NCI-H2029 treated with DMSO at 0.1 percent for 48 hours (cell line): ENCODE measurements around the gene HES1.
"Not testable (repeated sequence)": the region's sequence is repeated elsewhere in the genome, so short reads cannot be mapped to it uniquely, and the experiment has no call there.

Experiments
- DNase-seq: peaks from one replicate; lab custom pipeline; 2025; lab: John Stamatoyannopoulos, UW

The HES1 gene

DNA sequence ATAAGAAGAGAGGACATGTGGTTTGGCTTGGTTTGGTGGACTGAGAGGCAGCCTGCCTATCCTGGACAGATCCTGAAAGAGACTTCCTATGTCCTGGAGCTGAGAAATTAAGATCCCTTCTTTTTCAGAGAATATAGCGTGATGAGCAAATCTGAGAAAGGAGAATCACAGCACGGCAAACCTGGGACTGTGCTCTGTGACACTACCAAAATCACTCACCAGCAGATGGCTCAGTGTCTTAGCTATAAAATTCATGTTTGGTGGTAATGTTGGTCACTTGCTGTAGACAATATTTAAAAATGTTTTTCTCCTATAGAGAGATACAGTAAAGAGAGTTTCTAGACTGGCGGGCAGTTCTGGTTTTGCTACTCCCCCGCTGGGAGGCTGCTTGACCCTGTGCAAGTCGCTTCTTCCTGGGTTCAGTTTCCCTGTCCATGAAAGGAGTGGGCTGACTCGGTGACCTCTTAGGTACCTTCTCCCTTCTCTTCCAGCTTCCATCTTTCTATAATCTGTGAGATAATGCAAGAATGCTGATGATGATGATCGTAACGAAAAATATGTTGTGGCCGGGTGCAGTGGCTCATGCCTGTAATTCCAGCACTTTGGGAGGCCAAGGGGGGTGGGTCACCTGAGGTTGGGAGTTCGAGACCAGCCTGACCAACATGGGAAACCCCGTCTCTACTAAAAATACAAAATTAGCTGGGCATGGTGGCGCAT lies 7.6 kb upstream of the HES1 start:
- DNase-seq: no peak

DNA sequence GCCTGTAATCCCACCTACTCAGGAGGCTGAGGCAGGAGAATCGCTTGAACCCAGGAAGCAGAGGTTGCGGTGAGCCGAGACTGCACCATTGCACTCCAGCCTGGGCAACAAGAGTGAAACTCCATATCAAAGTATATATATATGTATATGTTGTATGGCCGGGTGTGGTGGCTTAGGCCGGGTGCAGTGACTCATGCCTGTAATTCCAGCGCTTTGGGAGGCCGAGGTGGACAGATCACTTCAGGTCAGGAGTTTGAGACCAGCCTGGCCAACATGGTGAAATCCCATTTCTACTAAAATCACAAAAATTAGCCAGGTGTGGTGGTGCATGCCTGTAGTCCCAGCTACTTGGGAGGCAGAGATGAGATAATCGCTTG lies 7.0 kb upstream of the HES1 start:
- DNase-seq: not testable (repeated sequence)

DNA sequence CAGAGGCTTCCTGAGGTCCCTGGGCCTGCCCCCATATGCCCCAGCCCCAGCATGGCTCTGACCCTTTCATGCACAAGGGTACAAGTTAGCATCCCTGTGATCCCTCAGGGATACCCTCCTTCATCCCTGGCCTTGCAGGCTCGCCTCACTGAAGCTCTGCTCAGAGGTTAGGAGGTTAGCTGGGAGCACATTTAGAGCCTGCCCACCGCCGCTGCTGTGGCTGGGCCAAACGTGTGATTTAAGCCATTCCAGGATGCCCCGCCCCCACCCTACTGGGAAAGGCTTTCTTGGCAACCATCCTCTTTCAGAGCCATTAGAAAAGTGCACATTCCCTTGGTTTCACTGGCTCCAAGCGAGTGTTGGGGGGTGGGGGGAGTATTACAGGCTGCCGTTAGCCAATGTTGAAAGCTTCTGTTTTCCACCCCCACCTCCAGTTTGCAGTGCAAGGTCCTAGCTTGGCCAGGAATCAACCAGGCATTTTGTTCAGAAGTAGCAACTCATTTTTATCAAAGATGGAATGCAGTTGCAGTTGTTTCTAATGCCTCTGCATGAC lies 6.3 kb upstream of the HES1 start:
- no peak for DNase-seq

DNA sequence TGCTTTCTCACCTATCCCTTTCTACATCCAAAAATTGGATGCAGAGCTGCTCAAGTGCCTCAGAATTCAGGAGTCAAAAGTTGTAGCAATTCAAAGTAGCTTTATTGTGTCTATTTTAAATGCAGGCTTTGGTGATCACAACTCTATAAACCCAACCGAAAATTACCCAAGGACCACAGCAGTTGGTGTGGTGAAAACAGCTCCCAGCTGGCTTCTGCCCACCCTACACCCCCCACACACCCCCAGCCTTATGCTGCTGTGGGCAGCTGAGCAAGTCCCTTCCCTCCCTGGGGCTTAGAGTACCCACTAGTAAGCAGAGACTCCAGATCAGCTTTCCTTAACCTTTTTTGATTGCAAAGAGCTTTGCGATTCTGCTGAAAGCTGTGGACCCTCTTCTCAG lies 5.8 kb upstream of the HES1 start:
- no peak for DNase-seq

DNA sequence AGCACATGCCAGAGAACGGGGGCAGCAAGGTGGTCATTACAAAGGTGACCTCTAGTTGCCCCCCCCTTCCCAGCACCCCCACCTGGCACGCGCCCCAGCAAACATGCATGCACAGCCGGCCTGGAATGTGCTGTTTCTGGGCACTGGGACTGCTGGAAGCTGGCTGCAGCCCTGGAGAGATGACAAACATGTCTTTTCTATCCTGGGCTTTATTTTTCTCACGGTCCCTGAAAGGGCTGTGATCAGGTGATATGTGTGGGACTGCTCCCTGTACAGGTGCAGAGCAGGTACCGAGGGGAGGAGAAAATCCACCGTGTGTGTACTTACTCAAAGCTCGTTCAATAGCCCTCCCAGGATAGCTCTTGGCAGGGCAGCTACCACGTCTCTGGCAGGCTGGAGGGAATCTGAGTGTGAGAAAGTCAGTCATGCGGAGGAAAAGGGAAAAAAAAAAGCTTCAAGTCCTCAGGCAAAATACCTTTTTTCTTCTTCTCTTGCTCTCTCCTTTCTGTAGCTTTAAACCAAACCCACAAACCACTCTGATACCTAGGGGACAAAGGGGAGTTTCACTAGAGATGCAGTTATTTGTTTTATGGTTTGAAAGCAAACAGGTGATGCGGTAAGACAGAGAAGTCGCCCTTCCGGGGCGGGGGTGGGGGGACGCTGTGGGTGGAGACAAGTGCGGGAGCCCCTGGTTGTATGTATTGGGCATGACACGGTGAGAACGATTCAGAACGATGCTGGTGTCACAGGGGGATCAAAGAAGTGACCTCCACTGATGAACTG lies 5.0 kb upstream of the HES1 start:
- DNase-seq: peak; percentile 88

DNA sequence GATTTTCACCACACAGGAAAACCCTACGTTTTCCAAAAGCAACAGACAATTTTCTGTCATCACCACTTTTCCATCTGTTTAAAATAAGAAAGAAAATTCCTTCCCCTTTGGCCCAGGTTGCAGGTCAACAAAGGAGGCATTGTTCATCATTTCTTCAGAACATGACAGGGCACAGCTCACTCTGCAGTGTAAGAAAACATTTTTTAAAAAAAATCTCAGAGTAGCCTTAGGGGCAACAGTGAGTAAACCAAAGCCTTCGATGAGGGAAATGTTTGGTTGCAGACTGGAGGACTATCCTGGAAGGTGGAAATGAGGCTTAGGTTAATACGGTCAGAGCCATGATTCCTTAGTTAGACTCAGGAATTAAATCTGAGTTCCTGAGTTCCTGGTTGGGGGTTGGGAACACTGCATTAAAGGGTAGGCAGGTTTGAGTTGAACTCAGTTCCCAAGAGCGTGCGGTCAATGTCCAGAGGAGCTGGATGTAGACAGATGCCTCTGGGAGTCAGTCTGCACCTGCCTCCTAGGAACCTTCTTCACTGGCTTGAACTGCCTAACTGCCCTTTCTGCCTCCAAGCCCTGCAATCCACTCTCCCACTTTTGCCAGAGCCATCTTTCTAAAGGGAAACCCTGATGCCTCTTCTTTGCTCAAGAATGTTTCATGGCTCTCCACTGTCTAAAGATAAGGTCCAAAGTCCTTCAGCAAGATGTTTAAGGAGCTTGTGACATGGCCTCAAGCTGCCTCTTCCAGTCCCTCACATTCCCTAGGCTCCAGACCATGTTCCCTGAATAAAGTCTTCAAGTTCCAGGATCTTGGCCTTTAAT lies 3.3 kb upstream of the HES1 start:
- no peak for DNase-seq

DNA sequence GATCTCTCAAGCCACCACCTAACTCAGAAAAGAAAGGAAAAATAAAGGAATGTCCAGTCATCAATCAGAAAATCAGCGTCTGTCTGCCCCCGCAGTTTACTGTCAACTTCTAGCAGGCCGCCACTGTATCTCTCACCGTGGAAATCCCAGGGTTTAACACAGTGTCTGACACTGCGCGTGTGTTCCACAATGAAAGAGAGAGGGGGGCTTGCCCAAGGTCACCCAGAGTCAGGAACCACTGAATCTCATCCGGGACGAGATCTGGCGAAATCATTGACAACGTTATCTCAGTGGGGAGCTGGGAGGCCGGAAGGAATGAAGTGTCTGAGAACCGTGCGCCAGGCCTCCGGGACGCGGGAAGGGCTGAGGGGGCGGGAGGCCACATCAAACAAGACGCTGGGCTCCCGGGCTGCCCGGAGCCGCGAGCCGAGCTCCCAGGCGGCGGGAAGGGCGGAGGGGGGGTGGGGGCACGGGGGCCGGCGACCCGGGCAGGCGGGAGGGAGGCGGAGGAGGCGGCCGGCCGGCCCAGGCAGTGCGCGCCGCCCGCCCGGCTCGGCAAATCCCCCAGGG lies 2.2 kb upstream of the HES1 start:
- DNase-seq: no peak

DNA sequence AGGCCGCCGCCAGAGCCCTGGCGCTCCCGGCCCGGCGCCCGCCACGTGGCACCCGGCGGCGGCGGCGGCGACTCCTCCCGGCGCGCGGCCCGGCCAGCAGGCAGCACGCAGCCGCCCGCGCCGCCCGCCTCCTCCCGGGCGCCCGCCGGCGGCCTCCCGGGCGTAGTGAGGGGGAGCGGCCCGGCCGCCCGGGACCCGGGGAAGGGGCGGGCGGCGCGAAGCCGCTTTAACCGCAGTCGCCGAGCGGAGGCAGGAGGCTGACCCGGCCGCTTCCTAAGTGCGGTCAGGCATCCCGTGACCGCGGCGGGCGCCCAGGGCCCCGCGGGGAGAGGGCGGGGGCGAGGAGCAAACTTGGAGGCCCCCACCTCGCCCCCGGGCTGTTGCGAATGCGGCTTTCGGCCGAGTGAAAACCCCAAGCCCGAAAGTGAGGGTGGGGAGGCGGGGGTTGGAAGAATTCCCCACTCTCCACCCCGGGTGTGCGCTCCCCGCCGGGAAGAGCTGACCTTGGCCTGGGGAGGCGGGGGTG lies 1.7 kb upstream of the HES1 start:
- no peak for DNase-seq

DNA sequence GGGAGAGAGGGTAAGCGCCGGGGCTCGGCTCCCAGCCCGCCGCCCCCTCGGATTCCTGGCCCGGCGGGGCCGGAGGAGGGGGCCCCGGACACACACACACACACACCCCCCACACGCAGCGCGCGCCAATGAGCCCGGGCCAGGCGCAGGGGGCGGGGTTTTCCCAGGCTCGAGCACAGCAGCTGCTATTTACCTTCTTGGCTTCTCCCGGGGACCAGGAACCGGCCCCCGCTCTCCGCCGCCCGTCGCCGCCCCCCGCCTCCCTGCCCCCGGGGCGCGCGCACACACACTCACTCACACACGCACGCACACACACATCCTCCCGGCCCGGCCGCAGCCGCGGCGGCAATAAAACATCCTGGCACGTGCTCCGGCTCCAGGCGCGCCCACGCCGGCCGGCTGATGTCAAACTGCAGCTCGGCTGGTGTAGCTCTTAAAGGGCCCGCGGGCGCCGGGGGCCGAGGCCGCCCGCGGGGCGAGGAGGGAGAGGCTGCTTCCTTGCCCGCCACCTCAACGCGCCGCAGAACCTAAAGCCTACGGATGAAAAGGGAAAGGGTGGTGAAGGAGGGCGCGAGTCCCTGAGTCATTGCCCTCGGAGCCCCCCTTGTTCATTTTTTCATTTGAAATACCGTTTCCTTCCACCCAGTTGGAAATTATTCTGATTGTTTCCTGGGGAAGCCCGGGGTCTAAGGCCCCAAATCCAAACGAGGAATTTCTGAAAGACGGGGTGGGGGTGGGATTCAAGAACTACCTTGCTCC lies 1.0 kb upstream of the HES1 start:
- DNase-seq: peak; percentile 80

DNA sequence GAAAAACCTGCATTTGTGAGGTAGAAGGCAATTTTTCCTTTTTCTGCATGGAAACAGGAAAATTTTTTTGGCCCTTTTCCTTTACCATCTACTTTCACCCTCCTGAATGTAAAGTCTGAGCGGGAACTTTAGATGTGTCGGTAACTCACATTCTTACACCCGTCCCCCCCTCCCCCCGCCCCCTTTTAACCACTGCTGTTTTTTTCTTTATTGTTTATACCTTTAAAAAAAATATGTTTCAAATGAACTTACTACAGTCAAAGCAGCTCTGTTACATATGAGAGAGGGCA lies 487 bp upstream of the HES1 start:
- DNase-seq: no peak

DNA sequence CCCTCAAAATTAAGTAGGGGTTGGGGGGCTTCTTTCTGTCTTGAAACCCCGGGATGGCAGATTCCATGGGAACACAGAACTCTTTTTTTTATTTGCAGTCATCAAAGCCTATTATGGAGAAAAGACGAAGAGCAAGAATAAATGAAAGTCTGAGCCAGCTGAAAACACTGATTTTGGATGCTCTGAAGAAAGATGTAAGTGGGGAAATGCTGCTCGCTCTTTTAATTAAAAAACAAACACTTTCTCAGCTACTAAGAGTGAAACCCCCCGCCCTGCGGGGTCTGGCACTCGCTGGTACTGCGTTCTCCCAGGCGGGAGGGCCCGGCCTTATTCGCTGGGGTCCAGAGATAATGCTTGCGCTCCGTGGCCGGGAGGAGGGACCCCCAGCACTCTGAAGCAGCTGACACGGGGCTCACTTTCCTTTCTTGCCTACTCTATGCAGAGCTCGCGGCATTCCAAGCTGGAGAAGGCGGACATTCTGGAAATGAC lies 615 bp downstream of the HES1 start:
- no peak for DNase-seq

DNA sequence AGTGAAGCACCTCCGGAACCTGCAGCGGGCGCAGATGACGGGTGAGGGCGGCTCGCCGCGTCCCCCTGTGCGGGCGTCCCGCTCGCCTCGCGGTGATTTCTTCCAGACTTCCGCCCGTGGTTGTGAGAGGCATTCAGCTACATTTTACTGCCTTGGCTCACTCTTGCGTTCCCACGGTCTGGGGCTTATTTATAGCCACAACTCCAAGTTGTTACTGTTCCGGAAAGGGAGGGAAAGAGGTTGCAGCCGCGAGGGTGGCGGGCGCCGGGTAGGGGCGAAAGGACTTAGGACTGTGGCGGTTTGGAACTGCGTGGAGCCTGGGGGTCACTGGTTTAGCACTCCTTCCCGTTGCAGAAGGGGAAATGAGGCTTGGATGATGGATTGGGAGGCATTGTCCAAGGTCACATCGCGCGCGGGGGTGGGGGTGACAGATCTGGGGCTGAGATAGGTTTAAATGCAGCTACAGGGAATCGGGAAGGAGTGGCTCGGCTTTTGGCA lies 1.1 kb downstream of the HES1 start:
- peak; percentile 71 for DNase-seq

DNA sequence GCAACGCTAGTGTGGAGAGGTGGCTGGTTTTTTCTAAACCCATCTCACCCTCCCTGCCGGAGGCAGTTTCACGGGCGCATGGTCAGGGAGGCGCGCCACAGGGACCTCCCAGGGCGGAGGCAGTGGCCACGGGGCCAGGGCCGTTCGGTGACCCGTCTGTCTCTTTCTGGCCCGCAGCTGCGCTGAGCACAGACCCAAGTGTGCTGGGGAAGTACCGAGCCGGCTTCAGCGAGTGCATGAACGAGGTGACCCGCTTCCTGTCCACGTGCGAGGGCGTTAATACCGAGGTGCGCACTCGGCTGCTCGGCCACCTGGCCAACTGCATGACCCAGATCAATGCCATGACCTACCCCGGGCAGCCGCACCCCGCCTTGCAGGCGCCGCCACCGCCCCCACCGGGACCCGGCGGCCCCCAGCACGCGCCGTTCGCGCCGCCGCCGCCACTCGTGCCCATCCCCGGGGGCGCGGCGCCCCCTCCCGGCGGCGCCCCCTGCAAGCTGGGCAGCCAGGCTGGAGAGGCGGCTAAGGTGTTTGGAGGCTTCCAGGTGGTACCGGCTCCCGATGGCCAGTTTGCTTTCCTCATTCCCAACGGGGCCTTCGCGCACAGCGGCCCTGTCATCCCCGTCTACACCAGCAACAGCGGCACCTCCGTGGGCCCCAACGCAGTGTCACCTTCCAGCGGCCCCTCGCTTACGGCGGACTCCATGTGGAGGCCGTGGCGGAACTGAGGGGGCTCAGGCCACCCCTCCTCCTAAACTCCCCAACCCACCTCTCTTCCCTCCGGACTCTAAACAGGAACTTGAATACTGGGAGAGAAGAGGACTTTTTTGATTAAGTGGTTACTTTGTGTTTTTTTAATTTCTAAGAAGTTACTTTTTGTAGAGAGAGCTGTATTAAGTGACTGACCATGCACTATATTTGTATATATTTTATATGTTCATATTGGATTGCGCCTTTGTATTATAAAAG lies 1.8 kb downstream of the HES1 start:
- DNase-seq: peak; percentile 71

DNA sequence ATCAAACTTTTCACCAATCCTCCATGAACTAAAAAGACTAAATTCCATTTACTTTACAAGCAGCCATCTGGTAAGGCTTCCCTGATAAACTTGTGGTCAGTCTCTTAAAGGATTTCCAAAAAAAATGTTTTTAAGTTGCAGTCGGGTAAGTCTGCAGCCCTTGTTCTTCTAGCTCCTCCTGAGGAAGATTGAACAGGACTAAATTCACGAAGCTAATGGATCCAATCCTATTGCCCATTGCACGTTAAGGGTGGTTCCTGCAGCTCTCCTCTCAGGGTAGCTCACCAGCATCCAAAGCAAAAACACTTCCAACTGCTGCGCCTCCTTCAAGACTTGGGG lies 2.8 kb downstream of the HES1 start:
- no peak for DNase-seq

DNA sequence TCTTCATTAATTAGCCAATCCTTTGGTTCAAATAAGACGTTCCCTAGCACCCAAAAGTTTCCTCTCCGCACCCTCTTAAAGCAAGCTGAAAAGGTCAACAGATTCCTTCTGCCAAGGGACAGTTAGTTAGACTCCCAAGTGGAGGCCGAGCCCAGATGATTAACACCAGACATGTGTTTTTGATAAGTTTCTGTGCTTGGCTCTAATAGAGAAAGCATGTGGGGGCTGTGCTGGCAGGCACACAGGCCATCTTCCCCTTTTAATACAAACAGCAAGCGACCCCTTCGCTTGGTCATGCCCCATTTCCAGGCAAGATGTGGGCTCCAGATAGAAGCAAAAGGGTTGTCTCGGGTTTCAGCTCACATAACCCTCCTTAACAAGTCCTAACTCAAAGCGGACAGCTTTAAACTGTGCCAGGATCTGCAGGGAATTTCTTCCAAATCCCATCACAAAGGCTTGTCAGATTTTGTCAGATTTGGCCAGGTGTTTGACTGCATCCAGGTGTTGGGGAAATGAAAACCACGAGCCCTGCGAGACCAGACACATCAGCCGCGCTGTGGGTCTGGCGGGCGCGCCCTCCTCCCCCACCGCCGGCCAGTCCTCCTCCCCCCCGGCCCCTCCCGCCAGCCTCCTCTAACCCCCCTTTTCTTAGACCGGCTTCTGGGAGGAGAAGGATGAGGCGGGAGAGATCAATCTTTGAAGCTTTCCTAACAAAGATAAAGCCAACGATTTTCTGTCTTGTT lies 3.3 kb downstream of the HES1 start:
- peak; percentile 68 for DNase-seq

DNA sequence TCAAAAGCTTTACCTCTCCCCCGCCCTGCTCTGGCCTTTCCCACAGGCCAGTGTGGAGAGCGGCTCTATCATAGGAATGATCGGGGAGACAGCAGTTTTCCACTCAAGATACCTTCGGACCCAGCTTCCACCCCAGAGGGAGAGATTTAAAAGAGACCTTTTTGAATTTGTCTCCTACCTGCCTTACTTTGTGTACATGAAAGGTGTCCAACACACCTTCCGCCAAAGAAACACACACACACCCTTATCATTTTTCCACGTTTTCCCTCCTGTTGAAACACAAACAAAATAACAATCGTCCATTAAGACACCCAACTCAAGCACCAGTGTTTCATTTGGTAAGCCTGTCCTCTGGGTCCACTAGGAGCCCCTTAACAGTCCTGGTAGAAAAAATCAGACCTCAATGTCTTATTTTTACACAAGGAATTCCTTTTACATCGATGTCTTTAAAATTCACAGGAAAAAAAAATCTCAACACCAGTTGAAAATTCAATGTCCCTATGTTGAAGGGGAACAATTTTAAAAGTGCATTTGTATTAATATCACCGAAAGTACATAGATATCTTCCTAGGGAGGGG lies 4.0 kb downstream of the HES1 start:
- DNase-seq: no peak

DNA sequence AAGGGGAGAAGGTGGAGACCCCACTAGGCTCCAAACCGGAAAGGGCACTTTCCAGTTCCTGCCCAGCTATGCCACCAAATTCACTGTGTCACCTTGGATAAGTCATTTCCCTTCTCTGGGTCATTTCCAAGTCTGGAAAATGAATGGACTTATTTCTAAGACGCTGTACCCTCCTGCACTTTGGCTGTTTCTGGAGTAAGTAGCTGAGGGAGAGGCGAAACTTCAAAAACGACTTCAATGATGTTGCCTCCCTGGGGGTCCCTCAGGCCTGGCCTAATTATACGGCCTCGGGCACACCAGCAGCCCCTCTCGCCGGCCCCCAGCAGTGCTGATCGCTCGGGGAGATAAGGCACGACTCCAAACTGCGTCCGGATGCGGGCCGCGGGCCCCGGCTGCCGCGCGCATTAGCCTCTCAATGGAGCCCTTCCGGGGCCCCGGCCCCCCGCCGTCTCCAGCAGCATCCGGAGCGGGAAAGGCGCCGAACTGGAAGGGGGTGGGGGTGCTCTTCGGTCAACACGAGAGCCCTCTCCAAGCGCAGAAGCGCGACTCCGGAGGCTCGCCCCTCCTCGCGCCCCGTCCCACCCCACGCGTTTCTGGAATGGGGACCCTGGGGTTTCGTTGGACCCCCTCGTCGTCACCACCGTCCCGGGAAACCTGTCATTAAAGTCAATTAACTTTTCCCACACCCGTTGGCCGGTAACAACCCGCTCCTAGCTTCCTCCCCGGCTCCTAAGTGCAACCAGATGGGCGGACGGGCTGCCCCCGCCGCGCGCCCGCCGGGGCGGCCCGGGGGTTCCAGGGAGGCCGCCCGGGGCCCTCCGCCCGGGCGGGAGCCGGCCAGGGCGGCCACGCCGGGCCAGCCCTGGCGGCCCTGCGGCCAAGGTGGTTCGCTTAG lies 4.8 kb downstream of the HES1 start:
- no peak for DNase-seq
